ENCODE measurements around the gene PSMA6.
"Not testable (repeated sequence)": the region's sequence is repeated elsewhere in the genome, so short reads cannot be mapped to it uniquely, and the experiment has no call there.

- TF ChIP-seq POLR2AphosphoS5, POLR2A, TAF1 (IDR thresholded peaks at IDR 0.05; ENCODE audit: low read depth, low read length): not testable (repeated sequence)
Observed at GRCh38 chr14:35301334-35301733, 9.2 kb downstream of the PSMA6 start.
